SK-N-SH treated with all-trans-retinoic acid at 6 μM for 48 hours (cell line): Measurements from ENCODE around the gene TCF12.

Source experiments
- ATAC-seq: fragments of 200-7000 bp; cut with Tn5 transposase; 3 replicates; pipeline ENCODE4 v1.9.1; 2020; ENCODE audit warnings: mild to moderate bottlenecking, moderate library complexity
- ARNTL ChIP-seq: fragments of 450-650 bp; formaldehyde crosslinking; IDR thresholded peaks from 2 replicates; pipeline ENCODE4 v1.5.0; 2020; ENCODE audit warnings: low read depth, mild to moderate bottlenecking, moderate library complexity, borderline replicate concordance
- BACH2 ChIP-seq: fragments of 250-450 bp; sonication (Bioruptor Pico); IDR thresholded peaks from 2 replicates; pipeline ENCODE4 v1.9.0; 2021; ENCODE audit warnings: mild to moderate bottlenecking, borderline replicate concordance
- CREB5 ChIP-seq: fragments of 250-450 bp; sonication (Bioruptor Pico); IDR thresholded peaks from 2 replicates; pipeline ENCODE4 v1.5.1; 2020; ENCODE audit warnings: low read depth, mild to moderate bottlenecking, moderate library complexity
- CSDC2 ChIP-seq: fragments of 250-450 bp; sonication (Bioruptor Pico); IDR thresholded peaks from 2 replicates; pipeline ENCODE4 v1.5.0; 2020; ENCODE audit warnings: mild to moderate bottlenecking, moderate library complexity
- CSRNP3 ChIP-seq: fragments of 250-450 bp; sonication (Bioruptor Pico); IDR thresholded peaks from 2 replicates; pipeline ENCODE4 v1.5.1; 2021; ENCODE audit warnings: mild to moderate bottlenecking, moderate library complexity
- ESRRG ChIP-seq: fragments of 250-450 bp; sonication (Bioruptor Pico); IDR thresholded peaks from 2 replicates; pipeline ENCODE4 v1.6.1; 2021; ENCODE audit warnings: mild to moderate bottlenecking
- GLIS3 ChIP-seq: fragments of 250-450 bp; sonication (Bioruptor Pico); IDR thresholded peaks from 2 replicates; pipeline ENCODE4 v1.5.0; 2020; ENCODE audit warnings: mild to moderate bottlenecking, moderate library complexity
- ISL1 ChIP-seq: fragments of 250-450 bp; sonication (Bioruptor Pico); IDR thresholded peaks from 2 replicates; pipeline ENCODE4 v2.1.2; 2022; ENCODE audit warnings: mild to moderate bottlenecking, moderate library complexity
- OSR1 ChIP-seq: fragments of 250-450 bp; sonication (Bioruptor Pico); IDR thresholded peaks from 2 replicates; pipeline ENCODE4 v1.8.0; 2022; ENCODE audit warnings: moderate library complexity, mild to moderate bottlenecking, inconsistent platforms
- PATZ1 ChIP-seq: fragments of 250-450 bp; sonication (Bioruptor Pico); IDR thresholded peaks from 2 replicates; pipeline ENCODE4 v1.8.0; 2020; ENCODE audit warnings: mild to moderate bottlenecking, moderate library complexity, borderline replicate concordance
- POU6F1 ChIP-seq: fragments of 250-450 bp; sonication (Bioruptor Pico); IDR thresholded peaks from 2 replicates; pipeline ENCODE4 v1.8.0; 2021; ENCODE audit warnings: low read depth, mild to moderate bottlenecking, moderate library complexity, borderline replicate concordance
- PPARA ChIP-seq: fragments of 250-450 bp; sonication (Bioruptor Pico); IDR thresholded peaks from 2 replicates; pipeline ENCODE4 v1.5.0; 2020; ENCODE audit warnings: mild to moderate bottlenecking, borderline replicate concordance
- RARB ChIP-seq: fragments of 250-450 bp; sonication (Bioruptor Pico); IDR thresholded peaks from 2 replicates; pipeline ENCODE4 v1.8.0; 2021; ENCODE audit warnings: mild to moderate bottlenecking, moderate library complexity
- TCF4 ChIP-seq: fragments of 250-450 bp; sonication (Bioruptor Pico); IDR thresholded peaks from 2 replicates; pipeline ENCODE4 v1.8.0; 2021; ENCODE audit warnings: mild to moderate bottlenecking, moderate library complexity, borderline replicate concordance
- TOX ChIP-seq: fragments of 250-450 bp; sonication (Bioruptor Pico); IDR thresholded peaks from 2 replicates; pipeline ENCODE4 v1.8.0; 2021; ENCODE audit warnings: mild to moderate bottlenecking, moderate library complexity, borderline replicate concordance
- TSHZ2 ChIP-seq: fragments of 250-450 bp; sonication (Bioruptor Pico); IDR thresholded peaks from 2 replicates; pipeline ENCODE4 v1.5.0; 2020; ENCODE audit warnings: mild to moderate bottlenecking, moderate library complexity
- ZC3H10 ChIP-seq: fragments of 250-450 bp; sonication (Bioruptor Pico); IDR thresholded peaks from 2 replicates; pipeline ENCODE4 v1.5.1; 2021; ENCODE audit warnings: mild to moderate bottlenecking, moderate library complexity
- ZFP3 ChIP-seq: fragments of 250-450 bp; sonication (Bioruptor Pico); IDR thresholded peaks from 2 replicates; pipeline ENCODE4 v1.5.0; 2020; ENCODE audit warnings: mild to moderate bottlenecking, moderate library complexity
- ZFP30 ChIP-seq: fragments of 450-650 bp; formaldehyde crosslinking; IDR thresholded peaks from 2 replicates; pipeline ENCODE4 v1.5.0; 2022; ENCODE audit warnings: mild to moderate bottlenecking, moderate library complexity
- ZNF565 ChIP-seq: fragments of 450-650 bp; formaldehyde crosslinking; conservative IDR thresholded peaks from 2 replicates; pipeline ENCODE4 v1.5.0; 2020; ENCODE audit warnings: low read depth, mild to moderate bottlenecking, moderate library complexity
- ZNF70 ChIP-seq: fragments of 450-650 bp; formaldehyde crosslinking; IDR thresholded peaks from 2 replicates; pipeline ENCODE4 v1.5.0; 2020; ENCODE audit warnings: mild to moderate bottlenecking, moderate library complexity
- ZNF8 ChIP-seq: fragments of 450-650 bp; formaldehyde crosslinking; IDR thresholded peaks from 2 replicates; pipeline ENCODE4 v1.5.0; 2020; ENCODE audit warnings: mild to moderate bottlenecking, moderate library complexity

The TCF12 gene

GRCh38 chr15:57285386-57285785 is 366.9 kb downstream of the TCF12 start:
- no peak for TF ChIP-seq ZNF565
- no peak for TF ChIP-seq ZNF70 (CRISPR knock-in tag)
- no peak for TF ChIP-seq ESRRG (CRISPR knock-in tag)
- no peak for TF ChIP-seq PPARA (CRISPR knock-in tag)
- TF ChIP-seq ZFP3 (CRISPR knock-in tag) = no peak
- no peak for TF ChIP-seq TCF4 (CRISPR knock-in tag)
- no peak for TF ChIP-seq ARNTL
- TF ChIP-seq ISL1 (CRISPR knock-in tag) = no peak
- no peak for TF ChIP-seq GLIS3 (CRISPR knock-in tag)
- no peak for TF ChIP-seq CSDC2 (CRISPR knock-in tag)
- no peak for TF ChIP-seq PATZ1 (CRISPR knock-in tag)
- no peak for TF ChIP-seq CREB5 (CRISPR knock-in tag)
- no peak for TF ChIP-seq OSR1 (CRISPR knock-in tag)
- no peak for TF ChIP-seq RARB
- TF ChIP-seq ZNF8 (CRISPR knock-in tag) = no peak
- TF ChIP-seq TSHZ2 = no peak
- TF ChIP-seq TOX (CRISPR knock-in tag) = no peak
- TF ChIP-seq ZC3H10 (CRISPR knock-in tag) = no peak
- no peak for TF ChIP-seq CSRNP3 (CRISPR knock-in tag)
- TF ChIP-seq ZFP30 (CRISPR knock-in tag) = no peak
- ATAC-seq = no peak

- no peak for TF ChIP-seq ZNF8 (CRISPR knock-in tag)
- no peak for TF ChIP-seq ARNTL
- TF ChIP-seq BACH2 (CRISPR knock-in tag) = no peak
- TF ChIP-seq ESRRG (CRISPR knock-in tag) = no peak
- no peak for TF ChIP-seq ZC3H10 (CRISPR knock-in tag)
- TF ChIP-seq CSDC2 (CRISPR knock-in tag) = no peak
- no peak for ATAC-seq
Measured at GRCh38 chr15:57286446-57287122, 368.1 kb downstream of the TCF12 start.

GRCh38 chr15:57287123-57287521 is 368.7 kb downstream of the TCF12 start:
- ATAC-seq = no peak
- TF ChIP-seq POU6F1 (CRISPR knock-in tag) = no peak
